ENCODE results near the gene GGCT.
"Not testable (repeated sequence)": the region's sequence is repeated elsewhere in the genome, so short reads cannot be mapped to it uniquely, and the experiment has no call there.

Gene GGCT

GRCh38 chr7:30514776-30515175 is 10.1 kb upstream of the GGCT start:
- DNase-seq, result no peak

GRCh38 chr7:30514177-30514576 is 9.5 kb upstream of the GGCT start:
- no peak for DNase-seq

- DNase-seq, result no peak
Observed at GRCh38 chr7:30513762-30514161, 9.1 kb upstream of the GGCT start.

GRCh38 chr7:30511973-30512662 is 7.5 kb upstream of the GGCT start:
- no peak for DNase-seq

- no peak for DNase-seq
Observed at GRCh38 chr7:30511494-30511893, 6.9 kb upstream of the GGCT start.

- DNase-seq, result peak; percentile 8 to 57
Observed at GRCh38 chr7:30510124-30511075, 5.8 kb upstream of the GGCT start.

GRCh38 chr7:30509171-30509857 is 4.7 kb upstream of the GGCT start:
- DNase-seq, result not testable (repeated sequence)

- DNase-seq, result not testable (repeated sequence)
Observed at GRCh38 chr7:30507346-30507900, 2.8 kb upstream of the GGCT start.

GRCh38 chr7:30505174-30505697 is 607 bp upstream of the GGCT start:
- no peak for DNase-seq

- DNase-seq, result no peak
Observed at GRCh38 chr7:30503274-30504212, 1.1 kb downstream of the GGCT start.

- no peak for DNase-seq
Observed at GRCh38 chr7:30502470-30503251, 2.0 kb downstream of the GGCT start.

- DNase-seq, result no peak
Observed at GRCh38 chr7:30501264-30501663, 3.4 kb downstream of the GGCT start.

- no peak for DNase-seq
Observed at GRCh38 chr7:30493228-30493627, 11.4 kb downstream of the GGCT start.

GRCh38 chr7:30491417-30491816 is 13.2 kb downstream of the GGCT start:
- no peak for DNase-seq

GRCh38 chr7:30487371-30487770 is 17.3 kb downstream of the GGCT start:
- no peak for DNase-seq

- DNase-seq, result no peak
Observed at GRCh38 chr7:30485667-30486066, 19.0 kb downstream of the GGCT start.

- DNase-seq, result not testable (repeated sequence)
Observed at GRCh38 chr7:30481416-30481815, 23.2 kb downstream of the GGCT start.

- no peak for DNase-seq
Observed at GRCh38 chr7:30479202-30480120, 25.2 kb downstream of the GGCT start.

- peak; percentile 15 to 77 for DNase-seq
Observed at GRCh38 chr7:30478349-30479201, 26.1 kb downstream of the GGCT start, which contains the start of gene NOD1. Gene NOD1 (minus strand): TSS chr7:30478784. CDS start chr7:30456921, 21,863 bp downstream.
